K562 (cell line): ENCODE results near the gene GADD45GIP1. TPM values are rescaled to one million over a fixed set of nuclear protein-coding genes. Genes with fewer than 3 reads are reported as not detected.
A peak's percentile ranks its signal among the peaks of the same experiment; 100 is the strongest.

ENCODE experiments used
- CCNT2 ChIP-seq: IDR thresholded peaks from 2 replicates; pipeline ENCODE4 v1.6.1; 2011; ENCODE audit warnings: borderline replicate concordance, low read depth, mild to moderate bottlenecking, moderate library complexity, mixed read lengths, low read length; ENCODE audit not compliant: insufficient read length; ENCODE audit errors: extremely low read depth
- DACH1 ChIP-seq: fragments of 450-650 bp; IDR thresholded peaks from 2 replicates; pipeline ENCODE4 v1.6.1; 2018; ENCODE audit not compliant: partially characterized antibody
- FOS ChIP-seq: IDR thresholded peaks from 3 replicates; pipeline ENCODE4 v1.6.1; 2011; ENCODE audit not compliant: insufficient read length; ENCODE audit errors: extremely low read depth
- FOXJ2 ChIP-seq: fragments of 200-800 bp; sonication (Bioruptor generic); IDR thresholded peaks from 2 replicates; pipeline ENCODE4 v1.6.1; 2016; ENCODE audit warnings: missing genetic modification characterization, missing compliant biosample characterization
- GATAD2A ChIP-seq: fragments of 450-650 bp; IDR thresholded peaks from 2 replicates; pipeline ENCODE4 v1.6.1; 2017
- GTF2F1 ChIP-seq: IDR thresholded peaks from 2 replicates; pipeline ENCODE4 v1.6.1; 2011; ENCODE audit warnings: low read depth, low read length, improper control_type of control experiment
- HNRNPLL ChIP-seq: fragments of 200-400 bp; formaldehyde crosslinking; IDR thresholded peaks from 2 replicates; pipeline ENCODE4 v1.6.1; 2017; ENCODE audit warnings: low read length, low read depth, mild to moderate bottlenecking; ENCODE audit not compliant: poor library complexity, severe bottlenecking
- JUND ChIP-seq, 2 experiments: IDR thresholded peaks; 2 replicates in 1 of 2; 3 replicates in 1 of 2; pipeline ENCODE4 v1.6.1; 2011; ENCODE audit warnings: borderline replicate concordance in 2 of 2, low read depth in 2 of 2, low read length in 2 of 2, improper control_type of control experiment in 1 of 2, missing biosample characterization in 1 of 2, missing genetic modification characterization in 1 of 2, missing genetic modification reagents in 1 of 2
- KDM5B ChIP-seq: fragments of 200-600 bp; sonication (generic); IDR thresholded peaks from 2 replicates; pipeline ENCODE4 v1.6.1; 2012; ENCODE audit warnings: low read depth, mild to moderate bottlenecking, moderate library complexity, low read length, control low read depth, inconsistent platforms; ENCODE audit not compliant: insufficient replicate concordance
- MCM7 ChIP-seq, 2 experiments: fragments of 450-650 bp; IDR thresholded peaks; 2 replicates each; pipeline ENCODE4 v1.6.1; 2016 to 2018
- MED1 ChIP-seq: sonication (generic); formaldehyde crosslinking; IDR thresholded peaks from 2 replicates; pipeline ENCODE4 v1.8.1; 2023; ENCODE audit warnings: missing genetic modification reagents, borderline replicate concordance
- MYNN ChIP-seq, 2 experiments: sonication (generic); formaldehyde crosslinking in 1 of 2; IDR thresholded peaks; 2 replicates each; pipeline versions ENCODE4 v1.5.0 to v1.6.1; 2016 to 2020; ENCODE audit warnings: antibody characterized with exemption in 1 of 2, missing genetic modification reagents in 1 of 2
- NRF1 ChIP-seq, 2 experiments: fragments of 450-650 bp; IDR thresholded peaks in 1 of 2; conservative IDR thresholded peaks in 1 of 2; 2 replicates each; pipeline ENCODE4 v1.6.1; 2014; ENCODE audit warnings: mild to moderate bottlenecking in 2 of 2
- POLR2AphosphoS2 ChIP-seq: IDR thresholded peaks from 2 replicates; pipeline ENCODE4 v1.6.1; 2012; ENCODE audit warnings: low read length, improper control_type of control experiment
- PURB ChIP-seq: sonication (generic); formaldehyde crosslinking; IDR thresholded peaks from 2 replicates; pipeline ENCODE4 v1.9.0; 2021; ENCODE audit warnings: low read depth, mild to moderate bottlenecking, missing genetic modification reagents
- SIX5 ChIP-seq, 2 experiments: IDR thresholded peaks; 2 replicates each; pipeline ENCODE4 v1.6.1; 2011; ENCODE audit warnings: low read length in 2 of 2, borderline replicate concordance in 1 of 2, low read depth in 1 of 2, mild to moderate bottlenecking in 1 of 2, moderate library complexity in 1 of 2; ENCODE audit not compliant: insufficient read depth in 1 of 2
- TCF3 ChIP-seq: sonication (generic); formaldehyde crosslinking; IDR thresholded peaks from 2 replicates; pipeline ENCODE4 v1.4.0; 2020; ENCODE audit warnings: mild to moderate bottlenecking, missing genetic modification reagents
- XRCC3 ChIP-seq: fragments of 450-650 bp; IDR thresholded peaks from 2 replicates; pipeline ENCODE4 v1.6.1; 2017; ENCODE audit warnings: mild to moderate bottlenecking, moderate library complexity
- ZBED1 ChIP-seq: IDR thresholded peaks from 2 replicates; pipeline ENCODE4 v1.6.1; 2014
- ZFP36 ChIP-seq: fragments of 150-350 bp; IDR thresholded peaks from 2 replicates; pipeline ENCODE4 v1.6.1; 2018; ENCODE audit warnings: low read length, low read depth; ENCODE audit not compliant: partially characterized antibody
- ZNF408 ChIP-seq: fragments of 250-450 bp; sonication (Bioruptor Pico); IDR thresholded peaks from 2 replicates; pipeline ENCODE4 v1.4.0; 2020; ENCODE audit warnings: low read depth, mild to moderate bottlenecking, moderate library complexity
- ZNF717 ChIP-seq: fragments of 250-450 bp; sonication (Bioruptor Pico); IDR thresholded peaks from 2 replicates; pipeline ENCODE4 v1.5.0; 2021
- polyA plus RNA-seq, 8 experiments: library from polyadenylated mRNA; depleted of rRNA in 4 of 8; stranded (reverse) in 5 of 8; unstranded in 3 of 8; fragments of >200 nt; fragmentation: Nextera tagmentation in 2 of 8; fragmentation: Illumina TruSeq in 1 of 8; extraction: Ambion mirVana in 2 of 8; extraction: Trizol in 1 of 8; gene quantifications; 2 replicates each; pipeline versions ENCODE4 v1.2.1 to v1.2.3, GENCODE V29; 2011 to 2014; ENCODE audit warnings: inconsistent platforms in 1 of 8, missing spikeins in 1 of 8
- total RNA-seq, 7 experiments: library from RNA; depleted of rRNA in 6 of 7; stranded (reverse); fragments of >200 nt in 6 of 7; fragmentation: Illumina TruSeq in 2 of 7; extraction: Trizol in 2 of 7; gene quantifications; 2 replicates each; pipeline versions ENCODE4 v1.2.1 to v1.2.3, GENCODE V29; 2011 to 2021; ENCODE audit warnings: low replicate concordance in 1 of 7
- TF ChIP-seq, protein P1 (sequence below): fragments of 450-650 bp; IDR thresholded peaks from 2 replicates; pipeline ENCODE4 v1.6.1; 2014; ENCODE audit warnings: low read depth, mild to moderate bottlenecking, moderate library complexity, borderline replicate concordance

Gene GADD45GIP1
- total and polyA plus RNA-seq, 9 of the 15 experiments (the other 6 are each of a cell fraction or from before 2014, with no cell fraction given) = 5.1 to 161 (median 29.2) TPM

- no peak; the same call in 1 of the 2 replicates for TF ChIP-seq JUND (IDR thresholded peaks at IDR 0.05; ENCODE audit: borderline replicate concordance, low read depth, low read length)
- TF ChIP-seq JUND (tag; IDR thresholded peaks at IDR 0.05; ENCODE audit: borderline replicate concordance, low read depth, low read length) = no peak; the same call in 2 of the 3 replicates
- no peak for TF ChIP-seq XRCC3
- TF ChIP-seq CCNT2 = peak; percentile 74
- TF ChIP-seq HNRNPLL = peak; percentile 67
- no peak for TF ChIP-seq MED1 (CRISPR knock-in tag)
- TF ChIP-seq GTF2F1 = peak; percentile 92
- peak; percentile 83; the same call in 1 of the 2 replicates for TF ChIP-seq ZBED1
- no peak; the same call in 1 of the 2 replicates for TF ChIP-seq TCF3
- TF ChIP-seq GATAD2A = peak; percentile 100
- TF ChIP-seq MYNN (IDR thresholded peaks at IDR 0.05) = no peak
- no peak for TF ChIP-seq MYNN (CRISPR knock-in tag; IDR thresholded peaks at IDR 0.05)
- no peak for TF ChIP-seq SIX5 (IDR thresholded peaks at IDR 0.05; ENCODE audit: borderline replicate concordance in 1 of 2, insufficient read depth in 1 of 2, low read depth in 1 of 2, low read length in 2 of 2)
- TF ChIP-seq FOXJ2 = peak; percentile 73
- TF ChIP-seq FOS = peak; percentile 98
- peak; percentile 77 to 78 for TF ChIP-seq NRF1 (conservative IDR thresholded peaks at IDR 0.05 in 1 of 2, IDR thresholded peaks at IDR 0.05 in 1 of 2)
- TF ChIP-seq PURB = no peak
- TF ChIP-seq POLR2AphosphoS2 = no peak; the same call in 1 of the 2 replicates
- TF ChIP-seq KDM5B = peak; percentile 99
- TF ChIP-seq, protein P1, sequence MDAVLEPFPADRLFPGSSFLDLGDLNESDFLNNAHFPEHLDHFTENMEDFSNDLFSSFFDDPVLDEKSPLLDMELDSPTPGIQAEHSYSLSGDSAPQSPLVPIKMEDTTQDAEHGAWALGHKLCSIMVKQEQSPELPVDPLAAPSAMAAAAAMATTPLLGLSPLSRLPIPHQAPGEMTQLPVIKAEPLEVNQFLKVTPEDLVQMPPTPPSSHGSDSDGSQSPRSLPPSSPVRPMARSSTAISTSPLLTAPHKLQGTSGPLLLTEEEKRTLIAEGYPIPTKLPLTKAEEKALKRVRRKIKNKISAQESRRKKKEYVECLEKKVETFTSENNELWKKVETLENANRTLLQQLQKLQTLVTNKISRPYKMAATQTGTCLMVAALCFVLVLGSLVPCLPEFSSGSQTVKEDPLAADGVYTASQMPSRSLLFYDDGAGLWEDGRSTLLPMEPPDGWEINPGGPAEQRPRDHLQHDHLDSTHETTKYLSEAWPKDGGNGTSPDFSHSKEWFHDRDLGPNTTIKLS = no peak
- no peak for TF ChIP-seq MCM7 (IDR thresholded peaks at IDR 0.05)
- no peak for TF ChIP-seq ZNF717 (CRISPR knock-in tag)
- no peak for TF ChIP-seq ZNF408 (CRISPR knock-in tag)
- TF ChIP-seq ZFP36 = peak; percentile 72
- peak; percentile 7 for TF ChIP-seq DACH1
Observed at GRCh38 chr19:12937927-12938778, 18.9 kb downstream of the GADD45GIP1 start, which contains the start of gene CALR (continued).
